ENCODE data around the gene IL9.

Gene IL9

DNA sequence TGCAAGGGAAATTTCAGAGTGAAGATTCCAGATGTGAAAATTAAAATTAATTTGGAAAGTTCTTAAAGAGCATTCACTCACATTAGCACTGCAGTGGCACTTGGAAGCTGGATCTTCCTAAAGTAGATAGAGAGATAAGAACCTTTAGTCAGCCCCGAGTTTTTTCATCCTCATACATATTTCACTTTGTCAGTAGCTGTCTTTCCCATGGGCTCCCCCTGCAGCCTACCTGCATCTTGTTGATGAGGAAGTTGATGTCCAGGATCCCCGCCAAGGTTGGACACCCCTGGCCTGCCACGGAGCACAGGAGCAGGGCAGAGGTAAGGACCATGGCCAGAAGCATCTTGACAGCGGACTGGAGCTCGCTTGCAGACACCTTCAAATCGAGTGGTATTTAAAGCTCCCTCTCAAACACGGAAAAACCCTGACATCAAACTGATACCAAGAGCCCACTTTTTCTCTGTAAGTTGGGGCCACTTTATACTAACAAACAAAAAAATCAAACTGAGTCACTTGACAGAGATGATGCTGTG lies at the start of gene IL9:
TSS of gene IL9 (minus strand) at position 368 of the 533 bp plus-strand sequence. CDS start at position 343, 25 bp downstream.
- ATAC-seq (replicated peaks; ENCODE audit: extremely low read depth, poor library complexity, severe bottlenecking) (no peak), DNase-seq (ENCODE audit: low spot score in 2 of 2) (no peak)
- Mint-ChIP-seq H3K27ac (ENCODE audit: low read depth) (no peak within 1 kb of the TSS), H3K4me3 (no peak within 1 kb of the TSS), H3K4me1 (peaks cover 9% of the 10 kb centered on the region), H3K36me3 (ENCODE audit: insufficient read depth) (no peaks in the 10 kb centered on the region), H3K27me3 (peaks cover 78% of the 10 kb centered on the region), H3K9me3 (no peaks in the 10 kb centered on the region)

DNA sequence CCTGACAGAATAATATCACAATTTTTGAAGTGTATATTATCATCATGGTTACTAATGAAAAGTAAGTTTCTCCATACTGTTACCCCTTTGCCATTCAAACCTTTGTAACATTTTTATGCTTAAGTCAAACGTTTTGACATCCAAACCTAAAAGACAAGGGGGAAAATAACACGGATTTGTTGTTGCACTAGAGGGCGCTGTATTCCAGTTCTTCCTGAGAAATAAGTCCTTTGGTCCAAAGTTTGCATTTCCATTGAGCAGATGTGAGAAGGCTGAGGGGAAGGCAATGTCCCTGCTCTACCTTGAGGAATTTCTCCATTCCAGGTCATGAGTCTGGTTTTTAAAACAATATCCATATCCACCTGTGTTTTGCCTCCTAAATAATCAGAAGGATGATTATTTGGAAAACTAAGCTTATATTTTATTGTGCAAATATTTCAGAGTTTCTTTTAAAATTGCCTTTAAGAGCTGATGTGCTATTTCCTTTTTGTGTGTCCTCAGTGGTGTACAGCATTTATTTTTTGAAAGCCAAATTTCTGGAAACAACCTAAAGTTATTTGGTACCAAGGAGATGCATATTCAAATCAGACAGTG lies 49.4 kb upstream of the IL9 start:
- H3K4me1 Mint-ChIP-seq = no peaks in the 10 kb centered on the region
- no peaks in the 10 kb centered on the region for H3K9me3 Mint-ChIP-seq
- DNase-seq (ENCODE audit: low spot score in 2 of 2) = peak in 1 of 2 donors; percentile 16
- no peaks in the 10 kb centered on the region for H3K36me3 Mint-ChIP-seq (ENCODE audit: insufficient read depth)
- no peak overlapping the region for H3K27ac Mint-ChIP-seq (ENCODE audit: low read depth)
- peaks cover 41% of the 10 kb centered on the region for H3K27me3 Mint-ChIP-seq
- no peak overlapping the region for H3K4me3 Mint-ChIP-seq
- ATAC-seq (replicated peaks; ENCODE audit: extremely low read depth, poor library complexity, severe bottlenecking) = no peak

DNA sequence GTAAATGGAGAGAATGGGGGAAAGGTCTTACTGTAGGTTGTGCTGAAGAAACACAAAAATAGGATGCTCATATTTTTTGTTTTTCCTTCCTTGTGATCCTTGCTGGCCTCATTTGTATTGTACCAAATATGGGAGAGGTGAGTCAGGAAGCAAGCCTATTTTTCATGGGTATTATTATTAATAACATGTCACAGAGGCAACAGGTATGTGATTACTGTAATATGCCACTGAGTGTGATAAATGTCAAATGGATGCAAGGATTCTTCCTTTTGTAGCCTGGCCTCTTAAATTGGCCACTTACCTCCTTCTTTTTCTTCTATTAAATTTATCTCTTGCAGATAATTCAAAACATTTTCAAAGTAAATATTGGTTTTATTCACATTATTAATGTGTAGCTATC lies 48.9 kb upstream of the IL9 start:
- peaks cover 41% of the 10 kb centered on the region for H3K27me3 Mint-ChIP-seq
- no peak for DNase-seq (ENCODE audit: low spot score in 2 of 2)
- no peaks in the 10 kb centered on the region for H3K4me1 Mint-ChIP-seq
- no peak for ATAC-seq (replicated peaks; ENCODE audit: extremely low read depth, poor library complexity, severe bottlenecking)
- no peaks in the 10 kb centered on the region for H3K9me3 Mint-ChIP-seq
- H3K4me3 Mint-ChIP-seq = no peak overlapping the region
- no peak overlapping the region for H3K27ac Mint-ChIP-seq (ENCODE audit: low read depth)
- H3K36me3 Mint-ChIP-seq (ENCODE audit: insufficient read depth) = no peaks in the 10 kb centered on the region

DNA sequence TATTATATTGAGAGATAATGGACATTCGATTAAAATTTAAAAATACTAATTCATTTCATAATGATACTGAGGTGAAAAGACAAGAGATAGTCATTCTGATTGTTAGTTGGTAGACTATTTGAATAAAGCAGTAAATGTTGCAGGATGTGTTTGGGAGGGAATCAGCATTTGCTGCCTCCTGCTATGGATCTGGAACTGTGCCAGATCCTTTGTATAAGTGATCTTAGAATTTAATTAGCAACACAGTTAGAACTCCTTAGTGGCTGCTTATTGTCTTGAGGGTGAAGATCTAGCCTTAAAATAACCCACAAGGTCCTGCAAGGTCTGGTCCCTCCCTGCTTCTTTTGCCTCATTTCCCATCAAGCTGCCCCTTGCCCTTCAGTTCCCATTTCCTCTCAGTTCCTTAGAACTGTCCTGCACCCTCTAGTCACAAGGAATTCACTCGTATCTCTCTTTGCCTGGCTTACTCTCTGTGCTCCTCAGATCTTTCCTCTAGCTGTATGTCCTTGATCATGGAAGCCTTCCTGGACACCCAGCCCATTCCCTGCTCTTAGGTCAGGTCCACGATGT lies 46.6 kb upstream of the IL9 start:
- H3K4me1 Mint-ChIP-seq = no peaks in the 10 kb centered on the region

DNA sequence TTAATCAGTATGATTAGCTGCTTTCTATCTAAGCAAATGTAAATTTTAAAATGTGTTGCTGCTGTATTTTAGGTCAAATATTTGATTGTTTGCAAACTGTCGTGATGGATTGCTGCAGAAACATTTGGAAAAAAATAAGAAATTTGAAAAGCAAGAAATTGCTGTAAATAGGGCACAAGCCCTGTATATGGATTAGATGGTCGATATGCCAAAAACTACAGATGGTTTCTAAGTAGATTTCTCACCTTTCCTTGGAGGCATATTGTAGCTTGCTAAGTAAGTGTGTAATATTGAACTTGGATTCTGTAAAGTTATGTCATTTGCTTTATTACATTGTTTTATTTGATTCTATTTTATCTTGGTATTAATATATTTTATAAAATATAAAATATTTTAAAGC lies 46.1 kb upstream of the IL9 start:
- Mint-ChIP-seq H3K4me3 (no peak overlapping the region), H3K27ac (ENCODE audit: low read depth) (no peak overlapping the region), H3K36me3 (ENCODE audit: insufficient read depth) (no peaks in the 10 kb centered on the region), H3K4me1 (no peaks in the 10 kb centered on the region), H3K27me3 (peaks cover 55% of the 10 kb centered on the region), H3K9me3 (no peaks in the 10 kb centered on the region)
- DNase-seq (ENCODE audit: low spot score in 2 of 2) = no peak
- ATAC-seq (replicated peaks; ENCODE audit: extremely low read depth, poor library complexity, severe bottlenecking) = no peak

More for the DNA sequence above, 46.6 kb upstream of the IL9 start:
- Mint-ChIP-seq H3K4me3 (no peak overlapping the region), H3K27ac (ENCODE audit: low read depth) (no peak overlapping the region), H3K27me3 (peaks cover 55% of the 10 kb centered on the region), H3K9me3 (no peaks in the 10 kb centered on the region), H3K36me3 (ENCODE audit: insufficient read depth) (no peaks in the 10 kb centered on the region)
- DNase-seq (ENCODE audit: low spot score in 2 of 2) (no peak), ATAC-seq (replicated peaks; ENCODE audit: extremely low read depth, poor library complexity, severe bottlenecking) (no peak)

DNA sequence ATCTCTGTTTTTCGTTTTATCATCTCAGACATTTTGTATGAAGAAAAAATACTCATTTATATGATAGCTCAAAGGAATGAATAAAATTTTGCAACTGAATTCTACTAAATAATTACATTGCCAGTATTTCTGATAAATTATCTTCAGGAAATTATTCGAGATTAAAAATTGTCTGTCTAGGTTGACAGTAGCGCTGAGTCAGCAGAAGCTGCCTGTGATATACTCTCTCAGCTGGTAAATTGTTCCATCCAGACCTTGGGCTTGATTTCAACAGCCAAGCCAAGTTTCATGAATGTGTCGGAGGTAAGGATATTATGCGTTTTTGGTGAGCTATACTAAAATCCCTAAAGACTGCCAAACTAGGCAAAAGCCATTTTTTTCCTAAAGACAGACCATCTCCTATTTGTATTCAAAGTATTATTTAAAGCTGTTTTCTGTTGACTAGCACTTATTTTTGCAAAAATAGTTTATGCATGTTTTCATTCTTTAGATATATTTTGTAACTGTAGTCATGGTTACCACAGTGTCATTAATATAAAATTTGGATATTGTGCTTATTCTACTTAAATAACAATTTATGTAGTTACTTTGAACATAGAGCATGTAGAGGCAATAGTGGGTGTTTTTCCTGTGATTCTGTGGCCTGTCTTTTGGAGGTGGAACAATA lies 41.7 kb upstream of the IL9 start:
- H3K27ac Mint-ChIP-seq (ENCODE audit: low read depth) = no peak overlapping the region
- H3K4me1 Mint-ChIP-seq = no peaks in the 10 kb centered on the region
- no peaks in the 10 kb centered on the region for H3K9me3 Mint-ChIP-seq
- no peak overlapping the region for H3K4me3 Mint-ChIP-seq
- no peak for DNase-seq (ENCODE audit: low spot score in 2 of 2)
- no peaks in the 10 kb centered on the region for H3K36me3 Mint-ChIP-seq (ENCODE audit: insufficient read depth)
- ATAC-seq (replicated peaks; ENCODE audit: extremely low read depth, poor library complexity, severe bottlenecking) = no peak
- peaks cover 51% of the 10 kb centered on the region for H3K27me3 Mint-ChIP-seq

DNA sequence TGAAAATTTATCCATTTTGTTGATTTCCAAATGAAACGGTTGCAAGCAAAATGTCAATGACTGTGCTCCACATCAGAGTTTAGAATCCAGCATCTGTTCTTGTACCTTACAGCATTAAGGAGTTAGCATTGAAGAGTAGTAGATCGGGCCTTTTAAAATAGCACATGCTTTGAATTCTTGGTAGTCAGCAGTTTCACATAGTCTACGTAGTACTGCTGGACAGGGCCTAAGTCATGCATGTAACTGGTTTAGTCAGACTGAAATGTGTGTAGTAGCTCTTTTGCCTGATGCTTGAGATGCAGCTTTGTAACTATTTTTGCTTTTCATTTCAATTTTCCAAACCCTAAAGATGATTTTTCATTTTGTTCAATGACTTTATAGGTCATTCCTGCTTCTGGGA lies 39.3 kb upstream of the IL9 start:
- DNase-seq (ENCODE audit: low spot score in 2 of 2) (no peak), ATAC-seq (replicated peaks; ENCODE audit: extremely low read depth, poor library complexity, severe bottlenecking) (no peak)
- H3K27me3 Mint-ChIP-seq = peaks cover 47% of the 10 kb centered on the region
- H3K36me3 Mint-ChIP-seq (ENCODE audit: insufficient read depth) = no peaks in the 10 kb centered on the region
- H3K4me3 Mint-ChIP-seq = no peak overlapping the region
- H3K4me1 Mint-ChIP-seq = no peaks in the 10 kb centered on the region
- H3K27ac Mint-ChIP-seq (ENCODE audit: low read depth) = no peak overlapping the region
- no peaks in the 10 kb centered on the region for H3K9me3 Mint-ChIP-seq

DNA sequence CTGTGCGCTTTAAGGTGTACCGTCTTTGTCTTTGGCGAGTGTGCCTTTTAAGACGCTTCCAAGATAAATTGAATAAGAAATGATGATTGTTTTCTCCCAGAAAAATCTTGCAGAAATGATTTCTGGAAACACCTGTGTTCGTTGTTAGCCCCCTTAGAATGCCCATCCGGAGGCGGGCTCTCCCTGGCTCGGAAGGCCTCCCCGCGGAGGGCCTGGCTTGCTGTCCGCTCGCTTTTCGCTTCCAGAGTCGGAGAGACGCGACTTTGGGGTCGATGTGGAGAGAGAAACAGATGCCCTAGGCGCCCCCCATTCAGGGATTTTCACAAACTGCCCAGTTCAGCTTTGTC lies 35.3 kb upstream of the IL9 start:
- Mint-ChIP-seq H3K9me3 (no peaks in the 10 kb centered on the region), H3K36me3 (ENCODE audit: insufficient read depth) (no peaks in the 10 kb centered on the region), H3K27ac (ENCODE audit: low read depth) (no peak overlapping the region), H3K4me1 (no peaks in the 10 kb centered on the region), H3K27me3 (peaks cover 66% of the 10 kb centered on the region), H3K4me3 (no peak overlapping the region)
- DNase-seq (ENCODE audit: low spot score in 2 of 2) = no peak
- no peak for ATAC-seq (replicated peaks; ENCODE audit: extremely low read depth, poor library complexity, severe bottlenecking)

DNA sequence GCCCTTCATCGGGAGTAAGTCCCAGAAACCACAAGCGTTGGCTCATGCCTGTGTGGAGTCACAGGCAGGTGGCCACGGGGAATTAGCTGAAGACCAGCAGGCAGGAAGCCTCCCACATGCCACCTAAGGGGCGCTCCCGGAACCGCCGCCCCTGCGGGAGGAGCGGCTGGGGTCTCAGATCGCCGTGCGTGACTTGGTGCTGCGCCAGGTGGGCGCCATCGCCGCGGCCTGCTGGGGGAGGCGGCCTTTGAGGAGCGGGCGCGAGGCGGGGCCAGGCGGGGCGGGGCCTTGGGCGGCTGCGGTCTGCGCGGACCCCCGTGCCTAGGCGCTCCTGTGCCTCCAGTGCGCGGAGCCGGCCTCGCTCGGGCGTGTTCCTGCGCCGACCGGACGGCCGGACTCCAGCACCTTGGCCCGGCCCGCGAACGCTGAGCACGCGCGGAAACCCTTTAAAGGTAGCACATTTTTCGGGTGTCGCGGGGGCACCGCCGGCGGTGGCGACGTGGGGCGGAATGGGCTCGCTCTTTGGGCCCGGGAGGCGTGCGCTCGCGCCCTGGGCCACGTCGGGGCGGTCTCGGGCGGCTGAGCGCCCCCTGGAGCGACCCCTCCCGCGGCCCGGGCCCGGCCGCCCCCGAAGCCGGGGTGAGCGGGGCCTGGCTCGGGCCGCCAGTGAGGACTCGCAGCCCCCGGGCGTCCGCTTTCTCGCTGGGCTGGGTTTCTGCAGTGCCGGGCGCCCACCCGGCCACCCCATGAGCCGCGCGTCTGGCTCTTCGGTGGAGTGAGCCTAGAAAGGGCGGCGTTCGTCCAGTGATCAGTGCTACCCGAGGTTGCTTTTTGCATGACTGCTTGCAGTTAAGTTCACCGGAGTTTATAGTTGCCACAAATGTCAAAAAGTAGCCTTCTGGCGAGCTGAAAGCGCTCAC lies 34.6 kb upstream of the IL9 start:
- Mint-ChIP-seq H3K27me3 (peaks cover 67% of the 10 kb centered on the region), H3K9me3 (no peaks in the 10 kb centered on the region), H3K36me3 (ENCODE audit: insufficient read depth) (no peaks in the 10 kb centered on the region), H3K4me1 (no peaks in the 10 kb centered on the region), H3K4me3 (no peak overlapping the region), H3K27ac (ENCODE audit: low read depth) (no peak overlapping the region)
- DNase-seq (ENCODE audit: low spot score in 2 of 2) (no peak), ATAC-seq (replicated peaks; ENCODE audit: extremely low read depth, poor library complexity, severe bottlenecking) (no peak)

DNA sequence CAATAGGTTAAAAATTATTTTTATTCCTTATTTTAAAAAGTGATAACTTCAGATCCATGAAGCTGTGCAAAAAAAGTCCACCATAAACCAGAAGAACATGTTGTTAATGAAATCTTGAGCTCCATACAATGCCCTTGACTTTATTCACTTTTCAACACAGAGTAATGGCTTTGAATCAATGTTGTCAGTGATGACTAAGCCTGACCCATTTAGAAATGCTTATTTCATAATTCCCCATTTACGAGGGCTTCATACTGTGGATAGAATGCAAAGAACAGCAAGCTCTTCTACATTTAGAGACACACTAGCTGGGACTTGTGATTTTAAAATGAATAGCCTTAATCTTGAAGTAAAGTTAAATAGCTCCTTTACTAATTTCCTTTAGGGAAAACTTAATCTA lies 25.7 kb upstream of the IL9 start:
- Mint-ChIP-seq H3K4me1 (peaks cover 13% of the 10 kb centered on the region), H3K36me3 (ENCODE audit: insufficient read depth) (no peaks in the 10 kb centered on the region), H3K27me3 (peaks cover 65% of the 10 kb centered on the region), H3K9me3 (no peaks in the 10 kb centered on the region), H3K4me3 (no peak overlapping the region), H3K27ac (ENCODE audit: low read depth) (no peak overlapping the region)
- no peak for DNase-seq (ENCODE audit: low spot score in 2 of 2)
- ATAC-seq (replicated peaks; ENCODE audit: extremely low read depth, poor library complexity, severe bottlenecking) = no peak

DNA sequence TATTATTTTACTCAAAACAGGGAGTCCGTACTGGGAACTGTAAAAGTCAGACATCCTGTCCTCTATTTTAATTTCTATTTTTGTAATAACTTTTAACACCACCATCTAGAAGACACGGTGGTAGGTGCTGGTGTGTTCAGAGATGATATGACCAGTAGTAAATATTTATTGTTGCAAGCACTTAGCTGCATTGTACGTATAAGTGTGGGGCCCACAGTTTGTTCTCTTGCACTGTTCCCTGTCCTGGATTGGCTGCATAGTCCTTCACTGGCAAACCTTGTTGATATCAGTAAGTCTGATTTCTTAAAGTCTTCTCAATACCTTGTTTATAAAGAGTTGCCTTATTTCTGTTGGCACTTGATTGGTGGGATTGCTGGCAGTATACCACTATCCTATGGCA lies 24.6 kb upstream of the IL9 start:
- ATAC-seq (replicated peaks; ENCODE audit: extremely low read depth, poor library complexity, severe bottlenecking) = no peak
- peaks cover 54% of the 10 kb centered on the region for H3K27me3 Mint-ChIP-seq
- peaks cover 17% of the 10 kb centered on the region for H3K4me1 Mint-ChIP-seq

DNA sequence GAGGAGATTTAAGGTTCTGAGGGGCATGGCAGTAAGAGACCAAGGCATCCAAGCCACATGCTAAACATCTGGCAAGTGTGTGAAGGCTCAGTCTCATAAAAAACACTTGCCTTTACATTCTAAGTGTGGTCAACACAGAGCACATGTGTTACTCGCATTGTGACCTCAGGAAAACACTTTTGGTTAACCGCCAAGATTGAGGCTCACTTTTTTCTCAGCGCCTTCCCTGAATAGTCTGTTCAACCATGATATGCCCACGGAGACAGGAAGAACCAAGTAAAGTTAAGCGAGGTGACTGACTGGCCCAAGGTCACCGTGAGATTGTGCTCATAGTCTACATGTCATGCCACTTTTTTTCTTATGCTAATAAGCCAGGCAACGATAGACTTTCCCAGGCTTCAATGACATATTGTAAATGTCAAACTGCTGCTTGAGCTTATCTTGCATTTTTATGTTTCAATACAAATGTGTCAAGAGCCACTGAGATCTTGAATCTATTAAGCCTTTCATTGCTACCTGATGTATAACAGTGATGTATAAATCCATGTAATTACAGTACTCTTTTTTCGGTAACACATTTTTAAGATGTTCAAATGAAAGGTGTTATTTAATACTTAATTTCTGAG lies 21.1 kb upstream of the IL9 start:
- Mint-ChIP-seq H3K9me3 (no peaks in the 10 kb centered on the region), H3K4me3 (no peak overlapping the region), H3K4me1 (peaks cover 17% of the 10 kb centered on the region), H3K36me3 (ENCODE audit: insufficient read depth) (no peaks in the 10 kb centered on the region), H3K27ac (ENCODE audit: low read depth) (no peak overlapping the region), H3K27me3 (peaks cover 33% of the 10 kb centered on the region)
- DNase-seq (ENCODE audit: low spot score in 2 of 2) (no peak), ATAC-seq (replicated peaks; ENCODE audit: extremely low read depth, poor library complexity, severe bottlenecking) (peak; percentile 61)

More for the DNA sequence above, 24.6 kb upstream of the IL9 start:
- DNase-seq (ENCODE audit: low spot score in 2 of 2) = no peak
- Mint-ChIP-seq H3K27ac (ENCODE audit: low read depth) (no peak overlapping the region), H3K36me3 (ENCODE audit: insufficient read depth) (no peaks in the 10 kb centered on the region), H3K9me3 (no peaks in the 10 kb centered on the region), H3K4me3 (no peak overlapping the region)

All from central memory CD8-positive, alpha-beta T cell (primary cell).